ENCODE data around the gene TMEM269.

- TF ChIP-seq POLR2A (IDR thresholded peaks at IDR 0.05; ENCODE audit: low read depth, low read length) = no peak
- TF ChIP-seq POLR2AphosphoS5 (IDR thresholded peaks at IDR 0.05; ENCODE audit: low read depth, low read length) = no peak
- TF ChIP-seq TAF1 (IDR thresholded peaks at IDR 0.05; ENCODE audit: low read depth, low read length) = no peak
- no peak for TF ChIP-seq SPI1 (IDR thresholded peaks at IDR 0.05; ENCODE audit: low read depth, low read length)
- TF ChIP-seq POU2F2 (IDR thresholded peaks at IDR 0.05; ENCODE audit: low read depth, low read length) = no peak
- no peak for TF ChIP-seq PAX5 (IDR thresholded peaks at IDR 0.05; ENCODE audit: insufficient read depth, low read length, severe bottlenecking)
Measured at GRCh38 chr1:42752284-42752683, 32.5 kb upstream of the TMEM269 start.
